HEK293 (cell line): ENCODE measurements around the gene CRYBA4.

Experiments
- CTCF ChIA-PET: fragments of 350-600 bp; formaldehyde crosslinking; extraction: SDS; loops from one replicate; lab custom pipeline; 2021; ENCODE audit warnings: antibody characterized with exemption; lab: Yijun Ruan, JAX
- POLR2A ChIA-PET: fragments of 300-600 bp; formaldehyde crosslinking; extraction: SDS; loops from one replicate; lab custom pipeline; 2020; ENCODE audit warnings: antibody characterized with exemption, inconsistent platforms; lab: Yijun Ruan, JAX
- H3K27ac ChIP-seq: fragments of 200-500 bp; sonication (Bioruptor generic); 2 replicates; pipeline ENCODE4 v1.5.1; 2014; ENCODE audit warnings: low read depth, low read length, control low read depth, inconsistent platforms; ENCODE audit errors: extremely low read depth
- H3K36me3 ChIP-seq, 2 experiments: fragments of 200-500 bp in 1 of 2; sonication (Bioruptor generic) in 1 of 2; 1 replicate in 1 of 2; 2 replicates in 1 of 2; pipeline ENCODE4 v1.5.1; 2014 to 2017; ENCODE audit warnings: inconsistent platforms in 2 of 2, low read length in 2 of 2; ENCODE audit not compliant: control insufficient read depth in 2 of 2, insufficient read depth in 1 of 2
- H3K4me1 ChIP-seq: fragments of 200-500 bp; sonication (Bioruptor generic); 2 replicates; pipeline ENCODE4 v1.5.1; 2014; ENCODE audit warnings: mild to moderate bottlenecking, low read length, inconsistent platforms; ENCODE audit not compliant: control insufficient read depth, insufficient read depth
- H3K4me3 ChIP-seq: 2 replicates; pipeline ENCODE4 v1.5.1; 2011; ENCODE audit warnings: low read depth, mild to moderate bottlenecking, control low read depth, low read length, moderate library complexity
- H3K9me3 ChIP-seq: fragments of 200-500 bp; sonication (Bioruptor generic); 2 replicates; pipeline ENCODE4 v1.5.1; 2014; ENCODE audit warnings: low read depth, low read length, inconsistent platforms; ENCODE audit not compliant: control insufficient read depth, insufficient read depth
- GLI4 ChIP-seq: fragments of 450-650 bp; formaldehyde crosslinking; IDR thresholded peaks from 2 replicates; pipeline ENCODE4 v1.5.1; 2016; ENCODE audit warnings: missing biosample characterization, missing genetic modification characterization
- KLF16 ChIP-seq: fragments of 450-650 bp; formaldehyde crosslinking; IDR thresholded peaks from 2 replicates; pipeline ENCODE4 v1.5.1; 2017; ENCODE audit warnings: missing biosample characterization, missing genetic modification characterization
- PATZ1 ChIP-seq: fragments of 450-650 bp; formaldehyde crosslinking; IDR thresholded peaks from 2 replicates; pipeline ENCODE4 v1.5.1; 2016; ENCODE audit warnings: missing biosample characterization, missing genetic modification characterization
- SCRT1 ChIP-seq: fragments of 450-650 bp; formaldehyde crosslinking; IDR thresholded peaks from 2 replicates; pipeline ENCODE4 v1.5.1; 2016; ENCODE audit warnings: missing biosample characterization, missing genetic modification characterization, borderline replicate concordance
- SCRT2 ChIP-seq: fragments of 450-650 bp; formaldehyde crosslinking; IDR thresholded peaks from 2 replicates; pipeline ENCODE4 v1.5.1; 2016; ENCODE audit warnings: missing biosample characterization, missing genetic modification characterization
- SP2 ChIP-seq: fragments of 450-650 bp; formaldehyde crosslinking; IDR thresholded peaks from 2 replicates; pipeline ENCODE4 v1.5.1; 2016; ENCODE audit warnings: missing biosample characterization, missing genetic modification characterization
- ZNF548 ChIP-seq: fragments of 450-650 bp; formaldehyde crosslinking; IDR thresholded peaks from 2 replicates; pipeline ENCODE4 v1.5.1; 2016; ENCODE audit warnings: missing biosample characterization, missing genetic modification characterization
- ZNF555 ChIP-seq: fragments of 450-650 bp; formaldehyde crosslinking; conservative IDR thresholded peaks from 2 replicates; pipeline ENCODE4 v1.5.1; 2017; ENCODE audit warnings: missing biosample characterization, mild to moderate bottlenecking, missing genetic modification characterization, inconsistent platforms
- ZNF580 ChIP-seq: fragments of 450-650 bp; formaldehyde crosslinking; IDR thresholded peaks from 2 replicates; pipeline ENCODE4 v1.5.1; 2016; ENCODE audit warnings: missing biosample characterization, missing genetic modification characterization
- ZNF624 ChIP-seq: fragments of 450-650 bp; formaldehyde crosslinking; IDR thresholded peaks from 2 replicates; pipeline ENCODE4 v1.5.1; 2017; ENCODE audit warnings: missing biosample characterization, missing genetic modification characterization
- ZNF664 ChIP-seq: fragments of 450-650 bp; formaldehyde crosslinking; IDR thresholded peaks from 2 replicates; pipeline ENCODE4 v1.5.1; 2016; ENCODE audit warnings: missing biosample characterization, missing genetic modification characterization
- ZNF76 ChIP-seq: fragments of 450-650 bp; formaldehyde crosslinking; IDR thresholded peaks from 2 replicates; pipeline ENCODE4; 2016; ENCODE audit warnings: low read depth, missing biosample characterization, missing genetic modification characterization, borderline replicate concordance
- TF ChIP-seq, protein P1 (sequence below): fragments of 450-650 bp; formaldehyde crosslinking; IDR thresholded peaks from 2 replicates; pipeline ENCODE4 v1.5.1; 2016; ENCODE audit warnings: missing biosample characterization, missing genetic modification characterization
- TF ChIP-seq, protein P2 (sequence below): fragments of 450-650 bp; formaldehyde crosslinking; IDR thresholded peaks from 2 replicates; pipeline ENCODE4 v1.5.1; 2017; ENCODE audit warnings: missing biosample characterization, missing genetic modification characterization
- TF ChIP-seq, protein P3 (sequence below): sonication (generic); formaldehyde crosslinking; IDR thresholded peaks from 2 replicates; pipeline ENCODE4 v1.8.1; 2022; ENCODE audit warnings: mild to moderate bottlenecking, moderate library complexity, missing genetic modification reagents
- TF ChIP-seq, protein P4 (sequence below): fragments of 450-650 bp; formaldehyde crosslinking; IDR thresholded peaks from 2 replicates; pipeline ENCODE4 v1.5.1; 2016; ENCODE audit warnings: missing biosample characterization, missing genetic modification characterization

Gene CRYBA4

DNA sequence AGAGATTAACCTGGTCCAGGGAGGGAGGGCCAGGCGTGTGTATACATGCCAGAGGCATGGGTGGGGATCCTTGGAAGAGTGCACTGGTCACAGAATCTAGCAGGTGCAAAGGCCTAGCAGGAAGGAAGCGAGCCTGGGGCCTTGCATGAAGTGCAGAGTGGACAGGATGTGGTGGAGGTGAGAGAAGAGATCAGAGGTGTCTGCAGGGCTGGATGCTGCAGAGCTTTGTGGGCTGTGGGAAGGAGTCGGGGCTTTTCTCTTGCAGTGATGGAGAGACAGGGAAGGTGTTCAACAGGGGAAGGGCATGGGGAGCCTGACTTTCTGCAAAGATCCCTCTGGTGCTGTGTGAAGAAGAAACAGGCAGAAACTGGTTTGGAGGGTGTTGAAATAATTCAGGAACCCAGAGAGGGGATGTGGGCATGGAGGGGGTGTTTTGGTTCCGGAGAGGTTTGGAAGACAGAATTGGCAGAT lies 29.3 kb upstream of the CRYBA4 start:
- no peak overlapping the region for H3K27ac ChIP-seq
- TF ChIP-seq SCRT1 (tag by site-specific recombination) (0 out of 2 replicates have a peak, but pooled peaks have one; percentile 14), SP2 (no peak), SCRT2 (tag by site-specific recombination) (peak; percentile 45; the same call in 1 of the 2 replicates)
- TF ChIP-seq, all 188 proteins: peak for 2
- no peaks in the 10 kb centered on the region for H3K4me1 ChIP-seq
- ChIA-PET POLR2A (no interaction called here), CTCF (no interaction called here)
- H3K9me3 ChIP-seq, result no peaks in the 10 kb centered on the region
- no peaks in the 10 kb centered on the region for H3K36me3 ChIP-seq
- no peak overlapping the region for H3K4me3 ChIP-seq

GRCh38 chr22:26593763-26594162 lies 28.0 kb upstream of the CRYBA4 start:
- no peak overlapping the region for H3K4me3 ChIP-seq
- ChIA-PET CTCF (interaction anchor here (1.1 kb wide), 1 partner anchor 80 kb away, joined by 5 read pairs; no protein-coding TSS in a partner anchor), POLR2A (no interaction called here)
- no peaks in the 10 kb centered on the region for H3K9me3 ChIP-seq
- no peak for TF ChIP-seq GLI4 (tag by site-specific recombination)
- TF ChIP-seq ZNF664 (tag by site-specific recombination), result no peak
- TF ChIP-seq ZNF76 (tag by site-specific recombination), result no peak
- no peak for TF ChIP-seq ZNF624 (tag by site-specific recombination)
- TF ChIP-seq ZNF555 (tag by site-specific recombination), result no peak
- TF ChIP-seq ZNF580 (tag by site-specific recombination), result no peak
- no peak for TF ChIP-seq PATZ1 (tag by site-specific recombination)
- no peak for TF ChIP-seq ZNF548
- TF ChIP-seq, protein P1, sequence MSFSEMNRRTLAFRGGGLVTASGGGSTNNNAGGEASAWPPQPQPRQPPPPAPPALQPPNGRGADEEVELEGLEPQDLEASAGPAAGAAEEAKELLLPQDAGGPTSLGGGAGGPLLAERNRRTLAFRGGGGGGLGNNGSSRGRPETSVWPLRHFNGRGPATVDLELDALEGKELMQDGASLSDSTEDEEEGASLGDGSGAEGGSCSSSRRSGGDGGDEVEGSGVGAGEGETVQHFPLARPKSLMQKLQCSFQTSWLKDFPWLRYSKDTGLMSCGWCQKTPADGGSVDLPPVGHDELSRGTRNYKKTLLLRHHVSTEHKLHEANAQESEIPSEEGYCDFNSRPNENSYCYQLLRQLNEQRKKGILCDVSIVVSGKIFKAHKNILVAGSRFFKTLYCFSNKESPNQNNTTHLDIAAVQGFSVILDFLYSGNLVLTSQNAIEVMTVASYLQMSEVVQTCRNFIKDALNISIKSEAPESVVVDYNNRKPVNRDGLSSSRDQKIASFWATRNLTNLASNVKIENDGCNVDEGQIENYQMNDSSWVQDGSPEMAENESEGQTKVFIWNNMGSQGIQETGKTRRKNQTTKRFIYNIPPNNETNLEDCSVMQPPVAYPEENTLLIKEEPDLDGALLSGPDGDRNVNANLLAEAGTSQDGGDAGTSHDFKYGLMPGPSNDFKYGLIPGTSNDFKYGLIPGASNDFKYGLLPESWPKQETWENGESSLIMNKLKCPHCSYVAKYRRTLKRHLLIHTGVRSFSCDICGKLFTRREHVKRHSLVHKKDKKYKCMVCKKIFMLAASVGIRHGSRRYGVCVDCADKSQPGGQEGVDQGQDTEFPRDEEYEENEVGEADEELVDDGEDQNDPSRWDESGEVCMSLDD (tag by site-specific recombination), result no peak
- TF ChIP-seq KLF16 (tag by site-specific recombination), result no peak
- H3K4me1 ChIP-seq, result no peaks in the 10 kb centered on the region
- H3K27ac ChIP-seq, result no peak overlapping the region
- no peaks in the 10 kb centered on the region for H3K36me3 ChIP-seq

DNA sequence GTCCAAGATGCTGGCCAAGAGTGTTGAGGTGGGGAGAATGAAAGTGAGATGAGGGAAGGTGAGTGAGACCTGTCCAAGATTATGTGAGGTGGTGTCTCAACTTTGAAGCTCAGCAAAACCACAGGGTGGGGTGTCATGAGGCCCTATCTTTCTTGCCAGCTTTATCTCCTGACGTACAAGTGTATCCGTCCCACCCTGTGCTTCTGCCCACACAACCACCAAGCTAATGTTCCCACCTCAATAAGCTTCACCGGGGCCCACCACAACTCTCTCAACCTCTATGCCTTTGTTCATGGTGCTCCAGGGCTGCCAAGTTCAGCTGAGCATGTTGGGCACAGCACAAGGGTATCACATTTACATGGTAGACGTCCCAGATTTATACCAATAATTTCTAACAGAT lies 24.7 kb upstream of the CRYBA4 start:
- ChIA-PET CTCF (interaction anchor here (1.9 kb wide), 1 partner anchor 12 kb away, joined by 5 read pairs; no protein-coding TSS in a partner anchor), POLR2A (no interaction called here)
- no peaks in the 10 kb centered on the region for H3K4me1 ChIP-seq
- H3K4me3 ChIP-seq, result no peak overlapping the region
- H3K9me3 ChIP-seq, result no peaks in the 10 kb centered on the region
- TF ChIP-seq, protein P2, sequence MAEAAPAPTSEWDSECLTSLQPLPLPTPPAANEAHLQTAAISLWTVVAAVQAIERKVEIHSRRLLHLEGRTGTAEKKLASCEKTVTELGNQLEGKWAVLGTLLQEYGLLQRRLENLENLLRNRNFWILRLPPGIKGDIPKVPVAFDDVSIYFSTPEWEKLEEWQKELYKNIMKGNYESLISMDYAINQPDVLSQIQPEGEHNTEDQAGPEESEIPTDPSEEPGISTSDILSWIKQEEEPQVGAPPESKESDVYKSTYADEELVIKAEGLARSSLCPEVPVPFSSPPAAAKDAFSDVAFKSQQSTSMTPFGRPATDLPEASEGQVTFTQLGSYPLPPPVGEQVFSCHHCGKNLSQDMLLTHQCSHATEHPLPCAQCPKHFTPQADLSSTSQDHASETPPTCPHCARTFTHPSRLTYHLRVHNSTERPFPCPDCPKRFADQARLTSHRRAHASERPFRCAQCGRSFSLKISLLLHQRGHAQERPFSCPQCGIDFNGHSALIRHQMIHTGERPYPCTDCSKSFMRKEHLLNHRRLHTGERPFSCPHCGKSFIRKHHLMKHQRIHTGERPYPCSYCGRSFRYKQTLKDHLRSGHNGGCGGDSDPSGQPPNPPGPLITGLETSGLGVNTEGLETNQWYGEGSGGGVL (tag by site-specific recombination), result no peak
- TF ChIP-seq, protein P3, sequence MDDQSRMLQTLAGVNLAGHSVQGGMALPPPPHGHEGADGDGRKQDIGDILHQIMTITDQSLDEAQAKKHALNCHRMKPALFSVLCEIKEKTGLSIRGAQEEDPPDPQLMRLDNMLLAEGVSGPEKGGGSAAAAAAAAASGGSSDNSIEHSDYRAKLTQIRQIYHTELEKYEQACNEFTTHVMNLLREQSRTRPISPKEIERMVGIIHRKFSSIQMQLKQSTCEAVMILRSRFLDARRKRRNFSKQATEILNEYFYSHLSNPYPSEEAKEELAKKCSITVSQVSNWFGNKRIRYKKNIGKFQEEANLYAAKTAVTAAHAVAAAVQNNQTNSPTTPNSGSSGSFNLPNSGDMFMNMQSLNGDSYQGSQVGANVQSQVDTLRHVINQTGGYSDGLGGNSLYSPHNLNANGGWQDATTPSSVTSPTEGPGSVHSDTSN (CRISPR knock-in tag), result no peak
- TF ChIP-seq, protein P4, sequence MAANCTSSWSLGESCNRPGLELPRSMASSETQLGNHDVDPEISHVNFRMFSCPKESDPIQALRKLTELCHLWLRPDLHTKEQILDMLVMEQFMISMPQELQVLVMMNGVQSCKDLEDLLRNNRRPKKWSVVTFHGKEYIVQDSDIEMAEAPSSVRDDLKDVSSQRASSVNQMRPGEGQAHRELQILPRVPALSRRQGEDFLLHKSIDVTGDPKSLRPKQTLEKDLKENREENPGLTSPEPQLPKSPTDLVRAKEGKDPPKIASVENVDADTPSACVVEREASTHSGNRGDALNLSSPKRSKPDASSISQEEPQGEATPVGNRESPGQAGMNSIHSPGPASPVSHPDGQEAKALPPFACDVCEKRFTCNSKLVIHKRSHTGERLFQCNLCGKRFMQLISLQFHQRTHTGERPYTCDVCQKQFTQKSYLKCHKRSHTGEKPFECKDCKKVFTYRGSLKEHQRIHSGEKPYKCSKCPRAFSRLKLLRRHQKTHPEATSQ (tag by site-specific recombination), result no peak
- TF ChIP-seq, all 188 proteins: peak for 0
- Histone ChIP-seq H3K27ac (no peak overlapping the region), H3K36me3 (no peaks in the 10 kb centered on the region)
